Inflammatory macrophage treated with lipopolysaccharide for 1 hour (primary cell): Measurements from ENCODE around the gene FOXP1.
A peak's percentile ranks its signal among the peaks of the same experiment; 100 is the strongest.

Source experiments
- DNase-seq, 2 donors: peaks; one replicate each; pipeline ENCODE4 v3.0.0-alpha.2; 2020 to 2022

FOXP1 gene

DNA sequence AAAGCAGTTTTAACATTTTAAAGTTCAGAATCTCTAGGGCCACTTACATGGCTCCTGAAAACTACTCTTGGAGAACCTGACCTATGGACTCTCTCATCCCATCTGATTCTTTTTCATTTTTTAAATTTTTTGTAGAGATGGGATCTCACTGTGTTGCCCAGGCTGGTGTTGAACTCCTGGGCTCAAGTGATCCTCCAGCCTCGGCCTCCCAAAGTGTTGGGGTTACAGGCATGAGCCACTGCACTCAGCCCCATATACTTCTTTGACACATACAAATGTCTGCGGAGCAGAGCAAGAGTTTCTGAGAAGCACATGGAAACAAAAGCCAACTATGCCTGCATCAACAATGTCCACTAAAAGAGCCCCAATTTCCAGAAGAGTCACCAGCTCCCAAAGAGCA lies 189.8 kb downstream of the FOXP1 start:
- no peak for DNase-seq

DNA sequence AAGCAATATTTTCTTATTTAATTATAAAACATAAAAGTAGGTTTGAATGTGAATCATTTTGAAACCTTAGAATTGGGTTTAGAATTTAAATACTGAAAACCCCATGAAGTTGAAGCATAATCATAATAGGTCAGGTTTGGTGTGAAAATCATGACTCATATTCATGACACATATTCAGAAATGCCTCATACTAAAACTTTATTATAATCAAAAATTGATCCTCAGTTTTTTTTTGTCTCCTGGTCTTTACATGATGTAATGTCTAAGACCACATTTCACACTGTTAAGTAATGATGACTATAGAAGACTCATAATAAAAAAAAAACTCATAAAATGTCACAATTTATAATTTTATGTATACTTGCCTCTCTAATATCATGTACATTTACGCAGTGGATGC lies 190.4 kb downstream of the FOXP1 start:
- peak; percentile 38 to 48 for DNase-seq

DNA sequence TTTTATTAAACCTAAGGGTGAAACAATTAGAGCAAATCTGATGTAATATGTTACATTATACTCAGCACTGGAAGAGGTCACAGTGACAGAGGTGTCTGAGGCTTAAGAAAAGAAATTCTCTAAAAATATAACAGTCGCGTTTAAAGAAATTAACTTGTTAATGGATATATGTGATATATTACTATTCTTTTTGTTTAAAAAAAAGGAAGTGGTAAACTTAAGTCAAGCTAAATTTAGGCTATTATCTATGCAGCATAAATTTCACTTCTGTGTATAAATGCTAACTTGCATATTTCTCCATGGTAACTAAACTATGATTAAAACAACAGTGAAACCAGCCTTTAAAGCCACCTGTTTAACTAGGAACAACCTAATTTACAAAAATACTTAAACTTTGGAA lies 191.3 kb downstream of the FOXP1 start:
- peak; percentile 54 to 62 for DNase-seq

DNA sequence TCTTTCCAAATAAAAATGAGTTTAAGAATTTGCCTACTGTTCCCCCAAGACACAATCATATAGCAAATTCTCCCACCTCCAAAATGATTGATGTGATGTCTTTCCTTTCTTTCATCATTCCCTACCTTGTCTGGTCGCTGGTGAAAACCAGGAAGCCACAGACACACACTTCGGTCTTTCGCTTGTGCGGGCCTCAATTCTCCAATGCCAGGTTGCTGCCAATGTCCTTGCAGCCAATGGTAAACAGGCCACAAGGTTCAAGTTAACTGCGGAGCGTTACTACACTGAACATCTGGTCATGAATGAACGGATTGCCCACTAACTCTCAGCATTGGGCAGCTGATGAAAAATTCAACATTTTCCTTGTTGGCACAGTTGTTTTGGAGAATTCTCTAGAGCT lies 192.2 kb downstream of the FOXP1 start:
- DNase-seq = no peak

DNA sequence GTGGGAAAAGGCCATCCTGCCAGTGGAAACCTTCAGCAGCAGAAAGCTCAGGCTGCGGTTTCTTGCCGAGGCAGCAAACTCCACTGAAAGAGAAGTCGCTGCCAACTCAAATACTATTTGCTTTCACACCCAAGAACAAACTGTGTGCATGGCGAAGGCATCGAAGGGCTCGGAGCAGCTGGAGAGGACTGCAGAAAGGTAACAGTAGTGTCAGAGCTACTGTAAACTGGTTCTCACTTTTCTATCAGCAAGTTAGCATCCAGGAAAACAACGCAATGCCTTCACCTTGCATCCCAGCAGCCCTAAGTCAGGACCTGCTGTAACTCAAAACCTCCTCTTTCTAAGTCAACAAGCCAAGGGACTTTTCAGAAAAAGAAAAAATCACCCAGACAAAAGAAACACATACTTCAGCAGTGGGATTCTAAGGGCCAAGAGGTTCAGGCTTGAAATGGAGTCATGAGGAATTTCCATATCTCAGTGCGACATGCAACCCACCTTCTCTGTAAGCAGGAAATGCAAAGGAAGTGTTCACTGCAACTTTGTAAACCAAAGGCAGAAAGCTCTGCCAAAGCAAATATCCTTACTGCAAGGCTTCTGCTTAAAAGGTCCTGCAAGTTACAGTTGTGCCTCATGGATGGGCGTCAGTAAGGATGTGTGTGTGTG lies 193.5 kb downstream of the FOXP1 start:
- DNase-seq = peak; percentile 30 to 49

DNA sequence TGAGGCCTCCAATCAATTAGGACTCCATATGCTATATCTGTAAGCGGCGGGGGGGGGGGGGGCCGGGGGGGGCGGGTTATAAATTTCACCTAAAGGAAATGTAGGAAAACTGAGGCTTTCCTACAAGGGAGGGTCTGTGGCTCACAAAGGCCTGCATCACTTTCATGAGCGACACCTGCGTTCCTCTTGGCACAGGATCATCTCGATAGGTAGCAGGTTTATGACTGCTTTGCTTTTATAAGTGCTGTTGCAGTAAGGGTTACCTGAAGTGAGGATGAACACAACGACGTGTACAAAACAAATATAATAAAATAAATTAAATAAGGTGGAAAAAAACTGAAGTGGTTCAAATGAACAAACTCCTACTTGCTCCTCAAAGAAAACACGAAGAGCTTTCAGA lies 194.3 kb downstream of the FOXP1 start:
- DNase-seq = no peak

DNA sequence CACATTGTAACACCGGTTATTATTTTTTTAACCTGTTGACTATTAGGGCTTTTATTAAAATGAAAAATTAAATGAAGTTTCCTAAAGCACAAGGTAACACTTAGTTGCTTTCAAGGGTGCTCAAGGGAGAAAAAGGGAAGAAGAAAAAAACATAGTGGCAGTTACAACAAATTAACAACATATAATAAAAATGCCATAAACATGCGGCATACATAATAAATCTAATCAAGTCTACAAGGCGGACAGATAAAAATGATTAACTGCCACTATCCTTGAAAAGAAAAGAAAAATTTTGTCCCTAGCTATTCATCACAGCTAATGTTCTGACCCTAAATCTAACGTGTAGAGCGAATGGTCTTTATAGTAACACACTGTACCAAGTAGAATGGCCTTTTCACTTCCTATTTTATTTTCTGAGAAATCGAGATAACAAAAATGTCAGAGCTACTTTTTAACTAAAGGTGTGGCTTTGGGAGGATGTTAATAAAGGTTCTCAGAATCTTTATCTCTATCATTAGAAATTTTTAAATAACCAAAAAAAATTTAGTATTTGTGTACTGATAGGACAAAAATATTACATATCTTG lies 194.9 kb downstream of the FOXP1 start:
- DNase-seq = no peak

DNA sequence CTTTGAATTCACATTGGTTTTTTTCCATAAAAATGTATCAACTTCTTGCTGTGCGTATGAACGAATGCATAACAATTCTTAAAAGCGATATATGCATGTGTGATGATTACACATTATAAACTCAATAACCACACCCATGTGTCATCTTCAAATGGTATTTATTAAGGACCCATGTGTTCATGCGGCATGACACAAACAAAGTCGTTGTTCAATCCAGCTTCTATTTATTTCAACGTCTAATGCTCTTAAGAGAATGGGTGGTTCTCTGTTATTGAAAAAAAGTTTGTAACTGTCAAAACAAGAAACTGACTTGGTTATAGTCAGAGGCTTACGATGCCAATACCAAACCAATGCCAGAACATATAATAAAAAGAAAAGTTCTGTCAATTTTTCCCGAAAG lies 195.9 kb downstream of the FOXP1 start:
- DNase-seq = no peak

DNA sequence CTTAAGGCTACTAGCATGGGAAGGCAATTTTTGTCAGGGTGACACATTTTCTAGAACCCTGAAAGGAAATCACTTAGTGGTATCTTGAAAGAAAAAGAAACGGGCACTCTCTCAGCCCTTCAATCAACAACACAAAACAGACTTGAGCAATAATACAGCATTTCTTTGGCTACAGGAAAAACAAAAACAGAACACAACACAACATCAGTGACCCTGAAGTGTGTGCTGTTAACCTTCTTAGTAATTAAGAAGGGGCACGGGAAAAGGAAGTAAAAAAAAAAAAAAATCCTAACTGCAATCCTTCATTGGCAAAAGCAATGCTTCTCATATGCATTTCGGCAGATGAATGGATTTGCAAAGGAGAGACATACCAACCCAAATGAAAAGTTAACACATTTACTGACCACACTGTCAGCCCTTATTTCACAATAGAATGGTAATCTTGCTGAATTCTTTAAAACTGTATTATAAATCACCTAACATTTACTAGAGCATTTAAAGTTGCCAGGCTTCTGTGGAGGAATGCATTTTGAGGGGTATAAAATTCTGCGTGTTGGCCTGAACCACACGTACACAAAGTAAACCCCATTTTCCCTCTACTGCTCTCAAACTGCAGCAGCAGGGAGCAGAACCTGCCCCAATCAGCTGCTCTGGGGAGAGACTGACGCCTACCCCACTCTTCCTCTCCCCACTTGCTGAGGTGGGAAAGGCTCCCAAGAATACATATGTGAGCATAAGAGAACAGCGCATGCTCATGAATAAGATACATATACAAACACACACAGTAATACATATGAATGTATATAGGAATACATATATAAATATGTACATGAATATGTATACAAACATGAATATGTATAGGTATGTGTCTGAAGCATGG lies 198.5 kb downstream of the FOXP1 start:
- no peak for DNase-seq

DNA sequence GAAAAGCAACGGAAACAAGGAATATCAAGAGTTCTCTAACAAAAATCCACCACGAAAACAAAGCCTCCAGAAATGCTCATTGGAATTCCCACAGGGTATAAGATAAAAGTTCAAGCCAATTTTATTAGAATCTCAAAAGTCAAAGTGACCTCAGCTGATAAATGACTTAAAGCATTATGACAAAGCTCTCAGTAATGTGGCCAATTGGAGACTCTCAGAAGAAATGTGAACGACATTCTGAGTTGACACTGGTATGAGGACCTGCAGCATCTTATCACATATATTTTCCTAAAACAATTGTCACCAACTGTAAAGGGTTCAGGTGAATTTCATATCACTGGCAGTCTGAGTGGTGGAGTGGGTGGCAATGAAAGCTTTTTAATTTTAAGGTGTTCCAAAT lies 199.1 kb downstream of the FOXP1 start:
- no peak for DNase-seq

DNA sequence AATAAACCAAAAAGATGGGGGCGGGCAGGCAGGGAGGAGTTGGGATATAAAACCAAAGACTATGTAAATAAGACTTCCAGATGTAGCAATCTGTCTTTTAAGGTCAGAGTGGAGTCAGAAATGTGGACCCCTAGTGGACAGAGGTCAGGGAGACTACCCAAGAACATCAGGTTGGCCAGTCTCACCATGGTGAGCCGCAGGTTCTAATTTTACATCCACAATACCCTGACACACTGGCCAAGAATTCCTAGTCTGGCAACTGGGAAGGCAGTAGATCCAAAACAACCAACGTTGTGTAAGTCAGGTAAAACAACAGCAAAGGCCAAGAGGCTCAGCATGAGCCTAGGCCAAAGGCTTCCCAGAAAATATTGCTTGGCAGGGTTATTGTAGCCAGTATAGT lies 203.4 kb downstream of the FOXP1 start:
- DNase-seq = no peak

DNA sequence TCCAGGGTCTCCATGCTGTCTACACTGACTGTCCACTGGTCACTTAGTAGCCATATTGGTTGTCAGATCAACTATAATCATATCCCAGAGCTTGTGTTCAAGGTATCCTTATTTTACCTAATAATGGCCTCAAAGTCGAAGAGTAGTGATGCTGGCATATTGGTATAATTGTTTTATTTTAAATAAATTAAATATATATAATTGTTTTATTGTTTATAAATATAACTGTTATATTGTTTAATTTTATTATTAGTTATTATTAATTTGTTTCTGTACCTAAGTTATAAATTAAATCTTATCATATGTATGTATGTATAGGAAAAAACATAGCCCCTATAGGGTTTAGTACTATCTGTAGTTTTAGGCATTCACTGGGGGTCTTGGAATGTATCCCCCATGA lies 205.0 kb downstream of the FOXP1 start:
- DNase-seq = no peak

DNA sequence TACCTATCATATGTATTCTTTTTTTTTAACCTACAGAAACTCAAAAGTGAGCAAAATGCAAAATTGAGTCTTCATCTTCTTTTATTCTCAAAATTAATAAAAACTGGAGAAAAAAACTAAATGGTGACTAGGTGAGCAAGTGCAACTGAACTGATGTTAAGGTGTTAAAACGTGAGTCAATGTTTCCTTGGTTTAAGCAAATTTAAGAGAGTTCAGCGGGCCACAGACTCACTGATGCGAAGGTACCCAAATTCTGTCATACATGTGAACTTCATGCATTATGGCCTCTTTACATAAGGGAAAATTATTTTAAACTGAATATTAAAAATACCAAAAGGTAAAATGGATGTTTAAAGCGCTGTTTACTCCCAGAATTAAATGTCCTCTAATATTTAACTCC lies 206.6 kb downstream of the FOXP1 start:
- no peak for DNase-seq

DNA sequence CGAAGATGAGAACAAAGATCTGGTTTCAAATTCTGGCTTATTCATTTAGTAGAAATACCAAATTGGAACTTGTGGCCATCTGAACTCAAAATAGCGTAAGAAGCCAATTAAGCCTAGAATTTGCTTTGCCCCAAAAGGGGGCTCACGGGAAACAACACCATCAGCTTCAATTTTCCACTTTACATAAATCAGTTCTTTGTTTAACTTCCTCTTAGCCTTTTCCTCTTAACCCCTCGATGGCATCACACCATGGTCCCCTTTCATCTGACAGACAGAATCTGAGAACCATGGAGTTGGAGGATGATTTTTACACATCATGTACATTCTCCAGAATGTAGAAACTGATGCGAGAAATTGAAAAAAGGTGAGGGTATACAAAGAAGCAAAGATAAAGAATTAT lies 207.0 kb downstream of the FOXP1 start:
- DNase-seq = no peak

DNA sequence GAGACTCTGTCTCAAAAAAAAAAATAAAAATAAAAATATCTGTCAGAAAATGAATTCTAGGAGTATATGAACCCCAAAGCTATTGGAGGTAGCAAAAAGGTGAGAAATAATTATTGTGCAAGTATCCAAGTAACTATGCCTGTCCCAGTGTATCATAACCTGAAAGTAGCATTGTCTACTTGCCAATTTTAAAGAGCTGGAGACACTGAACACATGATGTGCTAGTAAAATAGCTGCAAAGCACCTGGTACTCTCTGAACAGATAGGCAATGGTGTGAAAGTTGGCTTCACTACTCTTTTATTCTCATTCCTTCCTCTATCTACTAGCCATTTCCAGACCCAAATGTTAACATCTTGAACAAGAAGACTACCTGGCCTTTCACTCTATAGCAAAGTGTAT lies 208.9 kb downstream of the FOXP1 start:
- no peak for DNase-seq

DNA sequence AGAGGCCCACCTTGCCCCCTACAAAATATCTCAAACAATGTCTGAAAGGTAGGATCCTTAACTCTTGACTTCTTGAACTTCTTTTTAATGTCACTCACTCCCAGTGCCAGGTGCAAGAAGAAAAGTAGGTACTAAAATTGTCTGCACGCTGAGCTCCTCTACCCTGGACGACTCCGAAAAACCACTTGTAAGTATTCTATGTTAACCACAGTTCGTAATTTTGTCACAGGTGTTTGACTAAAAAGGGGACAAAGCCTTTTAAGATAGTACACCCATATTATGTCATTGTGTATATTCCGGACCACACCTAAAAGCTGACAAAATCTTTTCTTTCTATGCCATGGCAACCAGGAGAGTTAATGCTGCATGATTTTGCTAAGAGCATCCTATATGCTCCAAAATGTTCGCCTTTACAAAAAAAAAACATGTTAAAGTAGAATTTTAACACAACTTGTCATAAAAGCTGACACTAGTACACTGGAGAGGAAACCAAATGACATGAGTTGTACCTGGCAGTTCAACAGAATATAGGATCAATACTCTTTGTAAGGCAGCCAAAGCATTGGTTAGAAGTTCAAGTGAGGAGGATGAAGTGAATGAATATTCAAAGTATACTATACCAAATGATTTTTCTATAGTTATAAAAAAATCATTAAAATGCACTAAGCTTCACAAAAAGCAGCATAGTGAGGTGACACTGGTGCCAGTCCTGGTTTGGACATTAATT lies 210.5 kb downstream of the FOXP1 start:
- no peak for DNase-seq

DNA sequence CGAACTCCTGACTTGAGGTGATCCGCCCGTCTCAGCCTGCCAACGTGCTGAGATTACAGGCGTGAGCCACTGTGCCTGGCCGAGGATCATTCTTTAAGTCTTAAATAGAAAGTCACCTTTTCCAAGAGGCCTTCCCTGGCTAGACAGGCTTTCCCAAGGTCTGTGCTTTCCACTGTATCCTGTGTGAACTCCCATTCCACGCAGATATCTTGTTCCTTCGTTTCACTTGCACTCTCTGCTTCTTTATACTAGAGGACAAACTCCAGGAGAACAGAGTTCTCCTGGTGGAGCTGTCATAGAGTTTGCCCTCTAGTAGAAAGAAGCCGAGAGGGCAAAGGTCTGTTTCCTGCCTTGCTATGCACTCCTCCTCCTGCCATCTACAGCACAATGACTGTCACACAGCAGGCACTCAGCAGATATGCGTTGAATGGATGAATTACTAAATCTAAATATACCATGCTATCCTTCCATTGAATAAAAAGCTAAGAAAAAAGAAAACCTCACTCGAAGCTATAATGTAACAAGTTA lies 211.2 kb downstream of the FOXP1 start:
- DNase-seq = no peak

DNA sequence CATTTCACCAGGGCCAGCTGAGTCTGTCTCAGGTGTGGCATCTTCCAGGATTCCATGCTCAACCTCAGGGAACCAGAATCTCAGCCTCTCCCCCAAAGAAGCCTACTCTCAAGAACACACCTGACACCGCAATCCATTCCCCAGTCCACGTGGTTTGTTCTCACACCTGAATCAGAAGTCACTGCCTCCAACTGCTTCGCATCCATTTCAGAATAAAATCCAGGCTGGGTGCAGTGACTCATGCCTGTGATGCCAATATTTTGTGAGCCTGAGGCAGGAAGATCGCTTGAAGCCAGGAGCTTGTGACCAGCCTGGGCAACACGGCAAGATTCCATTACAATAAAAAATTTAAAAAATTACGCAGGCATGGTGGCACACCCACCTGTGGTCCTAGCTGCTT lies 212.2 kb downstream of the FOXP1 start:
- no peak for DNase-seq

DNA sequence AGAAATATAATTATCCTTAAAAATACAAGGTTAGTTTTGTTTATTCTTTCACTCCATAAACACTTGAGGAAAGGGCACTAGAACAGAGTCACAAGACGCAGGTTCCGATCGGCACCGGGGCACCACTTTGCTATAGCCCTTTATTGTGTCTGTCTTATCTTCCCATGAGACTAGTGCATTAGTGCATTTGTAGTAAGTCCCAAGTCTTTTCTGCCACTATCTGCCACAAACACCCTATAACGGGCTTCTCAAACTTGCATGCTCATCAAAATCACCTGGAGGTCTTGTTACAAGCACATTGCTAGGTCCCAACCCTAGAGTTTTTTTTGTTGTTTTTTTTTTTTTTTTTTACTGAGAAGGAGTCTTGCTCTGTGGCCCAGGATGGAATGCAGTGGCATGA lies 213.1 kb downstream of the FOXP1 start:
- DNase-seq = no peak

DNA sequence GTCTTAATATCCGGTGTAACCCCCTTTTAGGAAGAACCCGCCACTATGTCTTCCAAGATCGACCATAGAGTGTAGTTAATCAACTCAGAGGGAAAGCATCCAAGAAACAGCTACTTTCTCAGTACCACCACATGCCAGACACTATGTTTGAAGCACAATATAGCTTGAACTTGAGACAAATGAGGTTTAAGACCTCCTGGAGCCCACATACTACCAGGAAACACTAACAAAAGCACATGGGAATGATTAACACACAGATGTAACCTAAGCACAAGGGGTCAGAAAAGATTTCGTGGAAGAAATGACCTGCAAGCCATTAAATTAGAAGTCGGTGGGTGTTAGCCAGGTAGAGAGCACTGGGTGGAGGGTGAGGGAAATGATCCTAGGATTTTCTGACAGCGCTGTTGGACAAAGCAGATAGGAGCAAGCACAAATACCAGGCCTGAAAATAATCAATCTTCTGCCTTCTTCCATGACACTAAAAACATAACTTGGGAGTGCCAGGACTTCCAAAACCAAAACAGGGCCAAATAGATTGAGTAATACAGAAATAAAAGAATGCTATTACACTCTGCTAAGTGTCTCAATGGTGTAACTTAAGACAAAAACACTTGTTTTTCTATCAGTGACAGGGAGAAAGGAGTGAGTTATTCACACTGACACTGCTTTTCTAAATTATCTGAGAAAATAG lies 213.7 kb downstream of the FOXP1 start:
- no peak for DNase-seq

DNA sequence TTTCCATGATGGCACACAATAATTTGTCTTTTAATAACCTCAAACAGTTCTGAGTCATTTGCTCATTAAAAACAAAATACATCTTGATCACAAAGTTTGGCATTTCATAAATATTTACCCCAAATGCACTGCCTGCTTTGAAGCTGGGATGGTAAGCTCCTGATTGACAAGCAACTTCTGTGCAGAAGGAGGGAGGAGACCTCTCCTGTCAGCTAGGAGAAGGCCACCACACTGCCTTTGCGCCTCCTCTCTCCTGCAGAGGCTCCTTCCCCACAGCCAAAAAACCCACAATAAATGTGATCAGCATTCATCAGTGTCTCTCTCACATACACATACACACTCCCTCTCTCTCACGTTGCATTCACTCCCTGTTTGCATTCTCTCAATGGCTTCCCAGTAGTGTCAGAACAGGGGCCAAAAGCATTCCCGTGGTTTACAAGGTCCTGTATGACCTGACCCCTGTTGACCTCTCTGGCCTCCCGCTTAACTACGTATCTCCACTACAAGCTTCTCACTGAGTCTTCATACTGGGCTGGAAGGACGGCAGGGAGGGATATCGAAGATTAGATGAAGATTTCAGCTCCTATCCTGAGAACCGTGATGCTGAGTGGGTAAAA lies 216.4 kb downstream of the FOXP1 start:
- DNase-seq = no peak

DNA sequence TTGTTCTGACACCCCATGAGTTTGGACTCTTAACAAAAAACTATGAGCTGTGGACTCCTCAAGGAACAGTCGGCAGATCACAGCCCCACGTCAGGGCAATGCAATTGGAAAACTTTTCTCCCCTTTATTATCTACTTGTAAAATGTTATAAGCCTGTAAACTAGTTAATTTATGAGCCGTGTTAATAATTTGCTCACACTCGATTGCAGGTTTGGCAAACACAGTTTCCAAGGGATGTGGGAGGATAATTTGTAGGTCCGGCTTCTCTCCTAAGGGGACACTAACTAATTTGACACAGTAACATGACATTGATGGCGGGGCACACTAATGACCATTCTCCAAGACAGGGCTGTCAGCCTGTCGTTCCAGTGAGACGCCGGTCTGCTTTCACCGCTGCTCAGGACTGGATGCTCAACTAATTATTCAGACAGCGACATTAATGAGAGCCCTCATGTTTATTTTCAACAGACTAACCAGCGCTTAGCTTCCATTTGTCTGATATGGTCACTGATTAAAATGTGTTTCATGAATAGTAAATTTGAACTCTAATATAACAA lies 222.1 kb downstream of the FOXP1 start:
- DNase-seq = no peak
